Measurements from ENCODE around the gene BHLHE23. TPM values are rescaled to one million over a fixed set of nuclear protein-coding genes. Genes with fewer than 3 reads are reported as not detected.

Gene BHLHE23
- polyA plus RNA-seq, 1 of the 3 experiments (the other 2 are of a cell fraction): not detected

Other genes with a start within 250 kb of the BHLHE23 start
- 20.0 and 22.0 TPM in 2 replicates for gene MRGBP, start 210.5 kb downstream of the BHLHE23 start, polyA plus RNA-seq (2012; rRNA removed)
- 52.9 and 60.8 TPM in 2 replicates for gene OGFR, start 202.1 kb downstream of the BHLHE23 start, polyA plus RNA-seq (2012; rRNA removed)
- 1.3 and 2.5 TPM in 2 replicates for gene COL9A3, start 189.9 kb downstream of the BHLHE23 start, polyA plus RNA-seq (2012; rRNA removed)
- 10.1 and 11.2 TPM in 2 replicates for gene TCFL5, start 145.1 kb downstream of the BHLHE23 start, polyA plus RNA-seq (2012; rRNA removed)
- 14.7 and 15.6 TPM in 2 replicates for gene DIDO1, start 80.5 kb downstream of the BHLHE23 start, polyA plus RNA-seq (2012; rRNA removed)
- gene GID8, start 68.8 kb downstream of the BHLHE23 start, polyA plus RNA-seq (2012; rRNA removed): 18.1 and 18.7 TPM in 2 replicates
- not detected in 2 replicates for gene SLC17A9, start 54.3 kb downstream of the BHLHE23 start, polyA plus RNA-seq (2012; rRNA removed)
- gene YTHDF1, start 209.2 kb upstream of the BHLHE23 start, polyA plus RNA-seq (2012; rRNA removed): 15.5 and 17.0 TPM in 2 replicates
- gene BIRC7, start 228.9 kb upstream of the BHLHE23 start, polyA plus RNA-seq (2012; rRNA removed): not detected in 2 replicates
- gene NKAIN4, start 247.5 kb upstream of the BHLHE23 start, polyA plus RNA-seq (2012; rRNA removed): not detected in 2 replicates

Measured in SK-N-SH (cell line).